Osteocyte (in vitro differentiated cells): ENCODE measurements around the gene TFAM. TPM values are rescaled to one million over a fixed set of nuclear protein-coding genes. Genes with fewer than 3 reads are reported as not detected.

Experiments
- DNase-seq: peaks from one replicate; pipeline ENCODE4 v3.0.0; 2021; ENCODE audit warnings: mixed read lengths; ENCODE audit not compliant: unreplicated experiment; ENCODE audit errors: extremely low spot score
- H3K27ac Mint-ChIP-seq: one replicate; pipeline ENCODE4 v1.8.0; 2021; ENCODE audit warnings: mild to moderate bottlenecking, mixed read lengths; ENCODE audit not compliant: unreplicated experiment
- H3K27me3 Mint-ChIP-seq: one replicate; pipeline ENCODE4 v1.8.0; 2021; ENCODE audit warnings: mixed read lengths; ENCODE audit not compliant: unreplicated experiment
- H3K36me3 Mint-ChIP-seq: one replicate; pipeline ENCODE4 v1.8.0; 2021; ENCODE audit warnings: mixed read lengths; ENCODE audit not compliant: unreplicated experiment
- H3K4me1 Mint-ChIP-seq: one replicate; pipeline ENCODE4 v1.8.0; 2021; ENCODE audit warnings: mixed read lengths; ENCODE audit not compliant: unreplicated experiment
- H3K4me3 Mint-ChIP-seq: one replicate; pipeline ENCODE4 v1.8.0; 2021; ENCODE audit warnings: mild to moderate bottlenecking, moderate library complexity, mixed read lengths; ENCODE audit not compliant: unreplicated experiment
- H3K9me3 Mint-ChIP-seq: one replicate; pipeline ENCODE4 v1.8.0; 2021; ENCODE audit warnings: mixed read lengths; ENCODE audit not compliant: unreplicated experiment
- total RNA-seq: library from RNA; stranded (reverse); gene quantifications from 2 replicates; pipeline ENCODE4 v1.2.1, GENCODE V29; 2021
- TF ChIP-seq, protein P1 (sequence below): fragments of 200-600 bp; sonication (generic); IDR thresholded peaks from 2 replicates; pipeline ENCODE4 v1.5.0; 2021; ENCODE audit warnings: antibody characterized with exemption, mild to moderate bottlenecking, moderate library complexity

The TFAM gene
- total RNA-seq, 1 donor from 2014 or later: 19.6 TPM

DNA sequence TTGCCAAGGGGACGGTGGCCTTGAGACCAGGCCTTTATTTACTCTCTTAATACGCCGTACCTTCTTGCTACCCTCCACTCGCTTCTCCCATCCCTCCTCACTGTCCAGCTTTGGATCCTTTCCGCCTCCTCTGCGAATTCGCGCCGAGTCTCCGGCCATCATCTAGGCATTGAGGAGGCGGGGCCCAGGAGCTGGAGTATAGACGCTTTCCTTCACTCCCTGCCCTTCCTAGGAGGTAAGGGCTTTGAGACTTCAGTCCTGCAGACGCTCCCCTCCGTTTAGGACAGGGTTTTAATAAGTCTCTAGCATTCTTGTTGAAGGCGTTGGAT is 538 bp downstream of the TFAM start:
- H3K9me3 Mint-ChIP-seq: no peaks in the 10 kb centered on the region
- TF ChIP-seq, protein P1, sequence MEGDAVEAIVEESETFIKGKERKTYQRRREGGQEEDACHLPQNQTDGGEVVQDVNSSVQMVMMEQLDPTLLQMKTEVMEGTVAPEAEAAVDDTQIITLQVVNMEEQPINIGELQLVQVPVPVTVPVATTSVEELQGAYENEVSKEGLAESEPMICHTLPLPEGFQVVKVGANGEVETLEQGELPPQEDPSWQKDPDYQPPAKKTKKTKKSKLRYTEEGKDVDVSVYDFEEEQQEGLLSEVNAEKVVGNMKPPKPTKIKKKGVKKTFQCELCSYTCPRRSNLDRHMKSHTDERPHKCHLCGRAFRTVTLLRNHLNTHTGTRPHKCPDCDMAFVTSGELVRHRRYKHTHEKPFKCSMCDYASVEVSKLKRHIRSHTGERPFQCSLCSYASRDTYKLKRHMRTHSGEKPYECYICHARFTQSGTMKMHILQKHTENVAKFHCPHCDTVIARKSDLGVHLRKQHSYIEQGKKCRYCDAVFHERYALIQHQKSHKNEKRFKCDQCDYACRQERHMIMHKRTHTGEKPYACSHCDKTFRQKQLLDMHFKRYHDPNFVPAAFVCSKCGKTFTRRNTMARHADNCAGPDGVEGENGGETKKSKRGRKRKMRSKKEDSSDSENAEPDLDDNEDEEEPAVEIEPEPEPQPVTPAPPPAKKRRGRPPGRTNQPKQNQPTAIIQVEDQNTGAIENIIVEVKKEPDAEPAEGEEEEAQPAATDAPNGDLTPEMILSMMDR: no peak
- DNase-seq: no peak
- peak overlapping the region; percentile 100 for H3K4me3 Mint-ChIP-seq
- no peaks in the 10 kb centered on the region for H3K27me3 Mint-ChIP-seq
- peaks cover 21% of the 10 kb centered on the region for H3K4me1 Mint-ChIP-seq
- H3K27ac Mint-ChIP-seq: peak overlapping the region; percentile 98
- peaks cover 12% of the 10 kb centered on the region for H3K36me3 Mint-ChIP-seq

DNA sequence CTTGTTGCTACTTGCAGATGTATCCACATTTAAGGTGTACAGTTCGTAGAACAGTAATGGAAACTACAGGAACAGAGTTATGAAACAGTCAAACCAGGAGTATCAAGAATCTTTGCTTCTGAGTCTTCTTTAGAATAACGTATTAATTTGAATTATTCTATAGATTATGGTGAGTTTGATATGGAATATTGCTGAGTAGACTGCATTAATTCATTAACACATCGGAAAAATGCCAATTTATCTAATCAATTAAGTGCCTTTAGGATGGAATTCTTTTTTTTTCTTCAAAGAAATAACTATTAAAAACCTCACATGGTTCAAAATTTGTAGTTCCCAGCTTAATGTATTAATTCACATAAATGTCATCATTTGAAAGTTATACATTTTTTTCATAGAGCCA is 3.8 kb downstream of the TFAM start:
- Mint-ChIP-seq H3K4me3 (no peak overlapping the region), H3K4me1 (peaks cover 18% of the 10 kb centered on the region), H3K9me3 (no peaks in the 10 kb centered on the region), H3K27ac (no peak overlapping the region), H3K36me3 (peaks cover 23% of the 10 kb centered on the region), H3K27me3 (no peaks in the 10 kb centered on the region)
- no peak for DNase-seq
- TF ChIP-seq, protein P1: no peak

DNA sequence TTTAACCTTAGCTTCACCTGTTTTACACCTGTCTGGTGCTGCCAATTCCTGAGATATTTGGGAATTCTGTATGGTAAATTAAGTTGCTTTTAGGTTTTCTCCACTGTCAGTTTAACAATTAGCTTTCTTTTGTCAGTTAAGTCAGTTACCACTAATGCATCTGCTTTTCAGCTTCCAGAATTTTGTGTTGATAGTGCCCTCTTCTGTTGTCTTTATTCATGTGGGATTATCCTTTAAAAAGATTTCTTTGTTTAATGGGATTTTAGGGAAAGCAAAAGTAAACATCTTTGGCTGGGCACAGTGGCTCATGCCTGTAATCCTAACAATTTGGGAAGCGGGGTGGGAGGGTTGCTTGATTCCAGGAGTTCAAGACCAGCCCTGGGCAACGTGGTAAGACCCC is 8.1 kb downstream of the TFAM start:
- Mint-ChIP-seq H3K27ac (no peak overlapping the region), H3K4me1 (no peaks in the 10 kb centered on the region), H3K36me3 (peaks cover 42% of the 10 kb centered on the region), H3K9me3 (no peaks in the 10 kb centered on the region), H3K27me3 (no peaks in the 10 kb centered on the region), H3K4me3 (no peak overlapping the region)
- TF ChIP-seq, protein P1: peak; percentile 29
- no peak for DNase-seq

DNA sequence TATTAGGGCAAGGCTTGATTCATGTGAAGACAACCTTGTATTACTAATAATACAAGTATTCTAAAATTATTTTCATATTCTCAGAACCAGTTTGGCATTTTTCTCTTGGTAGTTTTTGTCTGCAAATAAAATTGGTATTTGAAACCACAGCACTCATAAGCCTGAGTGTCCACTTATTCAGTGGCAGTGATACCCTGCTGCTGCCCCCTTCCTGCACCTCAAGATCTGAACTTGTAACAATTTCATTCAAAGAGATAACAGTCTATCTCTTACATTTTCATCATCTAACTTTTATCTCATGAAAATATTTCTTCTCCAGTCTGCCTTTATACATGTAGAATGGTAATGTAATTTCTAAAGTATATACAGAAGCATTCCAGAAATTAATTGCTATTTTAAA is 9.3 kb downstream of the TFAM start:
- TF ChIP-seq, protein P1: no peak
- H3K27me3 Mint-ChIP-seq: no peaks in the 10 kb centered on the region

DNA sequence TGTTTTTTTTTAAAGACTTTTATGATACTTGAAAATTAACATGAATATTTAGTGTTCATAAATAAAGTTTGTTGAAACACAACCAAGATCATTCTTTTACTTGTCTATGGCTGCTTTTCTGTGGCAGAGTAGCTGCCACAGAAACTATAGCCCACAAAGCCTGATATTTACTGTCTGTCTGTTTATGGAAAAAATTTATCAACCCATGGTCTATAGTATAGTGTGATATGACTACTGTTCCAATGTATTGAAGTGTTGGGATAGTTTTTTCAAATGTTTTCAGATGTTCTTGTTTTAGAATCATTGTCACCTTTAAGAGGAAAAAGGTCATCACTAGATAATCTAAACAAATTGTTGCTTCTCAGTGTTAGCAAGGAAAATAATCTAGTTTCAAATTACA is 10.8 kb downstream of the TFAM start:
- Mint-ChIP-seq H3K9me3 (no peaks in the 10 kb centered on the region), H3K4me3 (no peak overlapping the region), H3K4me1 (peaks cover 5% of the 10 kb centered on the region), H3K27me3 (no peaks in the 10 kb centered on the region), H3K36me3 (peaks cover 38% of the 10 kb centered on the region), H3K27ac (no peak overlapping the region)
- DNase-seq: no peak
- TF ChIP-seq, protein P1: no peak

More for the DNA sequence above, 9.3 kb downstream of the TFAM start:
- no peak overlapping the region for H3K4me3 Mint-ChIP-seq
- no peak for DNase-seq
- peaks cover 35% of the 10 kb centered on the region for H3K36me3 Mint-ChIP-seq
- H3K9me3 Mint-ChIP-seq: no peaks in the 10 kb centered on the region
- no peak overlapping the region for H3K27ac Mint-ChIP-seq
- H3K4me1 Mint-ChIP-seq: no peaks in the 10 kb centered on the region
